Testis (tissue), 2 donors: ENCODE results near the gene MYL7.

Source experiments
- CTCF ChIP-seq, 3 experiments: fragments of 450-650 bp in 2 of 3; fragments of 200-600 bp in 1 of 3; sonication (generic) in 1 of 3; IDR thresholded peaks; one replicate each; pipeline ENCODE4 v1.5.1; 2016 to 2019; ENCODE audit warnings: antibody characterized with exemption in 3 of 3, mild to moderate bottlenecking in 2 of 3, moderate library complexity in 1 of 3
- POLR2A ChIP-seq: fragments of 450-650 bp; IDR thresholded peaks from one replicate; pipeline ENCODE4 v1.6.1; 2017; ENCODE audit warnings: antibody characterized with exemption, mild to moderate bottlenecking, moderate library complexity

GRCh38 chr7:44097064-44097932, 43.8 kb downstream of the MYL7 start:
- no peak for TF ChIP-seq CTCF (IDR thresholded peaks at IDR 0.05)
- TF ChIP-seq POLR2A = no peak
